ENCODE data around the gene FXR2.

The FXR2 gene

GRCh38 chr17:7587420-7588151 is 27.1 kb downstream of the FXR2 start:
- DNase-seq (ENCODE audit: low spot score) = no peak

GRCh38 chr17:7586673-7587419 is 27.9 kb downstream of the FXR2 start:
- DNase-seq (ENCODE audit: low spot score) = peak; percentile 82

DNA sequence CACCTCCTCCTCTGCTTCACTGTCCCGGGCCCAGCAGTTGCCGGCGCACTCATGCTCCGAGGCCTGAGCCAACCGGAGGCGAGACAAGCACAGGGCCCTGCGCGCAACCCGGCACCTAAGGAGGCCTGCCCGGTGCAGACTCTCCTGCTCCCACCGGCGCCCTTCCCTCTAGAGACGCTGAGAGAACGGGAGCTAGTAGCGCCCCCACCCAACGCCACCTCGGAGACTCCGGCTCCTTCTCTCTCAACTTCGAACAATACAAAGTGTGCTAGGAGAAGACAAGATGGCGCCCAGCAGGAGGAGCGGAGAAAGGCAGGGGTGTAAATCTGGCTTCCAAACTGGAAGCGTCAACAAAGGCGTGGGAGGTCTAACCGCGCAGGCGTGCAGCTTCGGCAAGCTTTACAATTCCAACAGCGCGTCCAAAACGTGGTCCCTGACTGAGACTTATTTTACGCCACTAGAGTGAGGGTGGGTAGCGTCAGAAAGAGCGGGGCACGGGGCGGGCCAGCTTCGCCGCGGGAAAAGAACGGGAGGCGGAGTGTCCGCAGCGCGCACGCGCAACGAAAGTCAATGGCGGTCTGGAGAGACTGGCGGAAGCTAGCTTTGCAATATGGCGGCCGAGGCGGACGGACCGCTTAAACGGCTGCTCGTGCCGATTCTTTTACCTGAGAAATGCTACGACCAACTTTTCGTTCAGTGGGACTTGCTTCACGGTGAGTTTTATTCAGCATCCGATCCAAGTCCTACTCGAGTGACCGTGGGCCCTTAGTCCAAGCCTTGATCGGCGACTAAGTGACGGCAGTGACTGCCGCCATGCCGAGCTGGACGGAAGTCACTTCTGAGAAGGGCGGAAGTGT is 31.2 kb downstream of the FXR2 start, which contains the start of gene MPDU1:
Gene MPDU1 (plus strand): TSS at position 600 of the 857 bp plus-strand sequence. CDS start 11 bp downstream, at position 611.
- DNase-seq (ENCODE audit: low spot score) = peak; percentile 88

DNA sequence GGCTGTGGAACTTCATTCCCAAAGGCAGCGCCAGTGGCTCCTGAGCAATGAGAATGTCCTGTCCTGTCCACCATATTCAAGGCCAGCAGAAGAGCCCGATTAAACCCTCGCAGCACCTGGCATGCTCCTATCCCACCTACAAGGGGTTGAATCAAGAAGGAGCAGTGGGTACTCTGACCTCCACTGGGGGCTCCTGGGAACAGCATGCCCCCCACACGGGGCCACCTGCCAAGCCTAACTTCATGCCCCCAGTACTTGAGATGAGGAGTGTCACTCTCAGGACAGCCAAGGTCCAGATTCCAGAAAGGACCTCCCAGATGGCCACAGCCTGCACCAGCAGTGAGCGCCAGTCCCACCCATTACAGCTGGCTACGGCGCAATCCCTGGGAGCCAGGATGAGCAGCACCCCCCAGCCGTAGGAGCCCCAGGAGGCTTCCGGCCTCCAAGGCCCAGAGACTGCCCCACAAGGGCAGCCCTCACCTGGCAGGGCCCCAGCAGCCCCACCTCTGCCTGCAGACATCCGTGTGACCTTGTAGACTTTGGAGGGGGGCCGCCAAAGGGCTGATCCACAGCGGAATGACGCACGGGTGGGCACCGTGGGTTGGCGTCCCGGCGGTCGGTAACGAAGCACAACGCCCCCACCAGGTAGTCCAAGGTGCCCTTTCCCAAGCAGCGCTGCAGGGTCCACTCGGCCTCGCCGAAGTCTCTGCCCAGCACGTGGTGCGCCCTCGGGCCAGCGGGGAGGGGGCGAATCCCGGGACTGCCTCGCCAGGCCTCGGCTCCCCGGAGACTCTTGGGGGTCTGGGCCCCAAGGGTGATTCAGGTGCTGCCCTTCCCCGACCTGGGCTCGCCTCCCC is 32.1 kb downstream of the FXR2 start:
- no peak for DNase-seq (ENCODE audit: low spot score)

- DNase-seq (ENCODE audit: low spot score) = no peak
Observed at GRCh38 chr17:7580604-7581575, 33.8 kb downstream of the FXR2 start.

DNA sequence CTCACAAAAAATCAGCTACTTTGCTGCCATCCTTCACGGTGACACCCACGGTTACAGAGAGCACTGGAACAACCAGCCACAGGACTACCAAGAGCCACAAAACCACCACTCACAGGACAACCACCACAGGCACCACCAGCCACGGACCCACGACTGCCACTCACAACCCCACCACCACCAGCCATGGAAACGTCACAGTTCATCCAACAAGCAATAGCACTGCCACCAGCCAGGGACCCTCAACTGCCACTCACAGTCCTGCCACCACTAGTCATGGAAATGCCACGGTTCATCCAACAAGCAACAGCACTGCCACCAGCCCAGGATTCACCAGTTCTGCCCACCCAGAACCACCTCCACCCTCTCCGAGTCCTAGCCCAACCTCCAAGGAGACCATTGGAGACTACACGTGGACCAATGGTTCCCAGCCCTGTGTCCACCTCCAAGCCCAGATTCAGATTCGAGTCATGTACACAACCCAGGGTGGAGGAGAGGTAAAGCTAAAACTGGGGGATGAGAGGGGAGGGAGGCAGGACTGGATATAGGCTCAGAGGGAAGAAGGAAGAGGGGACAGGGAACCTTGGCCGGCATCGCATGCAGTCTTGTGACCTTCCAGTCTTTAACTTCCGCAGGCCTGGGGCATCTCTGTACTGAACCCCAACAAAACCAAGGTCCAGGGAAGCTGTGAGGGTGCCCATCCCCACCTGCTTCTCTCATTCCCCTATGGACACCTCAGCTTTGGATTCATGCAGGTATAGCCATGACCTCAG is 34.7 kb downstream of the FXR2 start:
- DNase-seq (ENCODE audit: low spot score) = no peak

DNA sequence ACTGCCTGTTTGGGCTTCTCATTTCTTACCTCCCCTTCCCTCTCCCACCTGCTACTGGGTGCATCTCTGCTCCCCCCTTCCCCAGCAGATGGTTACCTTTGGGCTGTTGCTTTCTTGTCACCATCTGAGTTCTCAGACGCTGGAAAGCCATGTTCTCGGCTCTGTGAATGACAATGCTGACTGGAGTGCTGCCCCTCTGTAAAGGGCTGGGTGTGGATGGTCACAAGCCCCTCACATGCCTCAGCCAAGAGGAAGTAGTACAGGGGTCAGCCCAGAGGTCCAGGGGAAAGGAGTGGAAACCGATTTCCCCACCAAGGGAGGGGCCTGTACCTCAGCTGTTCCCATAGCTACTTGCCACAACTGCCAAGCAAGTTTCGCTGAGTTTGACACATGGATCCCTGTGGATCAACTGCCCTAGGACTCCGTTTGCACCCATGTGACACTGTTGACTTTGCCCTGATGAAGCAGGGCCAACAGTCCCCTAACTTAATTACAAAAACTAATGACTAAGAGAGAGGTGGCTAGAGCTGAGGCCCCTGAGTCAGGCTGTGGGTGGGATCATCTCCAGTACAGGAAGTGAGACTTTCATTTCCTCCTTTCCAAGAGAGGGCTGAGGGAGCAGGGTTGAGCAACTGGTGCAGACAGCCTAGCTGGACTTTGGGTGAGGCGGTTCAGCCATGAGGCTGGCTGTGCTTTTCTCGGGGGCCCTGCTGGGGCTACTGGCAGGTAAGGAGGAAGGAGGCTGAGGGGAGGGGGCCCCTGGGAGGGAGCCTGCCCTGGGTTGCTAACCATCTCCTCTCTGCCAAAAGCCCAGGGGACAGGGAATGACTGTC is 35.5 kb downstream of the FXR2 start, which contains the start of gene CD68:
Gene CD68 (plus strand): TSS at position 638 of the 833 bp plus-strand sequence. CDS start 40 bp downstream, at position 678.
- DNase-seq (ENCODE audit: low spot score) = peak; percentile 86

DNA sequence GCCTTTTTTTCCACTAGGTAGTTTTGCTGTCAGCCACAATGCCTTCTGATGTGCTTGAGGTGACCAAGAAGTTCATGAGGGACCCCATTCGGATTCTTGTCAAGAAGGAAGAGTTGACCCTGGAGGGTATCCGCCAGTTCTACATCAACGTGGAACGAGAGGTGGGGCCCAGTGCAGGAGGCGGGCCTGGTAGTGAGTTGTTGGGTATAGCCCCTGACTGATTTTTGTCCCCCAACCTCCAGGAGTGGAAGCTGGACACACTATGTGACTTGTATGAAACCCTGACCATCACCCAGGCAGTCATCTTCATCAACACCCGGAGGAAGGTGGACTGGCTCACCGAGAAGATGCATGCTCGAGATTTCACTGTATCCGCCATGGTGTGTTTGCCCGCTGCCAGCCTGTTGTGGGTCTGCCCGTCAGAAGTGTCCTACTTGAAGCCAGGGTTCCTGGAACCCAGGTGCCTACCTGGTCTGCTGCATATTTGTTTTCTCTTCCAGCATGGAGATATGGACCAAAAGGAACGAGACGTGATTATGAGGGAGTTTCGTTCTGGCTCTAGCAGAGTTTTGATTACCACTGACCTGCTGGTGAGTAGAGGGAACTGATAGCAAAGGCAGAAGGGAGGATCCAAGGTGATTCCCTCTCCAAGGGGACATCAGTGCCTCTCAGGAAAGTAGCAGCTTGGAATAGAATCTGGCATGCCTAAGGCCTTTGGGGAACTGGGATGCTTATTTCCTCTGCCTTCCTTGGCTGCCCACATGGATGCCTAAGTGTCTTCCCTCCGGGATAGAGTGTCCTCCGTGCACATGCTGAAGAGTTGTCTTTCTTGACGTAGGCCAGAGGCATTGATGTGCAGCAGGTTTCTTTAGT is 37.1 kb downstream of the FXR2 start:
- DNase-seq (ENCODE audit: low spot score) = no peak

- DNase-seq (ENCODE audit: low spot score) = no peak
Observed at GRCh38 chr17:7576432-7576937, 38.2 kb downstream of the FXR2 start.

- no peak for DNase-seq (ENCODE audit: low spot score)
Observed at GRCh38 chr17:7575959-7576358, 38.7 kb downstream of the FXR2 start.

DNA sequence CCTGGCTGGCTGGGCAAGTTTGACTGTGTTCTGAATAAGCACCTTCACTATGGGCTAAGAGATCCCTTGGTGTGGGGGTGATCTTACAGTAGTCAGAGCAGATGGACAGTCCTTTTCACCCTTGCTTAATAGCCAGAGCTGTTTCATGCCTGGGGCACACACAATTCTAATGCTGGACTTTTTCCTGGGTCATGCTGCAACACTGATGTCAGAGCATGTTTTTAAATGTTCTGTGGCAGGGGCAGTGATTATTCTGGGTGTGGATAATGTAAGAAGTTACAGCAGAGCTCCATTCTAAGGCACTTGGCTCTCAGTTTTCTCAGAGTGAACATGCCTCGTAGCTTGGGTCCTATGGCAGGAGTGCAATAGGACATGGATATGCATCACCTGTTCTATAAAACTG is 39.2 kb downstream of the FXR2 start:
- no peak for DNase-seq (ENCODE audit: low spot score)

- DNase-seq (ENCODE audit: low spot score) = no peak
Observed at GRCh38 chr17:7574176-7574953, 40.3 kb downstream of the FXR2 start.

DNA sequence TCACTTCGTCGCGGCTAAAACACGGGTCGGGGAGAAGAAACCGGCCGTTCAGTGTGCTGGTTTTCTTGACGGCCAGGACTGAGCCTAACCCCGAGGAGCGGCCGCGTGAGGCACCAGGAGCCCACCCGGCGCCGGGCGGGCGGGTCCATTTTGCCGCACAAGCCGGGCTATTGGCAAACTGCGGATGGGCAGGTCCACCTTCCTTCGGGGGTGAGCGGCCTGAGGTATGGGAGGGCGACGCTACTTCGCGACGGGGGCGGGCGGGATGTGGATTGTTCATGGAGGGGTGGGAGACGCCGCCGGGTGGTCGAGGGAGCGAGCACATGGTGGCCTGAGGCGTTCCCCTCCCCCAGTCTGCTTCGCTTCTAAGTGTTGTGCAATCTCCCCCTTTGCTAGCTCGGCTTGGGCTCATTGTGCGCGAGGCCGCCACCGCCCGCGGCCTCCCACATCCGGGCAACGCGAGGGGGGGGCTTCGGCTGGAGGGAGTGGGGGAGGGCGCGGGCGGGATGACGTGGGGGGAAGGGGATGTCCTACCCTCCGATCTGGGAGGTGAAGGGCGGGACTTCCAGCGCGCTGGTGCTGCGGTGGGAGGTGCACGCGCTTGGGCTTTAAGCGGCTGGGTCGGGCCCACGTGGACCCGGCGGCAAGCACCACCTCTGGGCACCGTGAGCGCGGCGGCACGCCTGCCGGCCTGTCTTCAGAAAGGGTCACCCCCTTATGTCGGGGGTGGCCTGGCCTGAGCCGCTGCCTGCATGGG is 41.2 kb downstream of the FXR2 start:
- DNase-seq (ENCODE audit: low spot score) = peak; percentile 80

- DNase-seq (ENCODE audit: low spot score) = peak; percentile 94
Observed at GRCh38 chr17:7572588-7573323, 41.9 kb downstream of the FXR2 start.

DNA sequence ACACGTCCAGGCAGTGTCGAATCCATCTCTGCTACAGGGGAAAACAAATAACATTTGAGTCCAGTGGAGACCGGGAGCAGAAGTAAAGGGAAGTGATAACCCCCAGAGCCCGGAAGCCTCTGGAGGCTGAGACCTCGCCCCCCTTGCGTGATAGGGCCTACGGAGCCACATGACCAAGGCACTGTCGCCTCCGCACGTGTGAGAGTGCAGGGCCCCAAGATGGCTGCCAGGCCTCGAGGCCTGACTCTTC is 42.4 kb downstream of the FXR2 start:
- no peak for DNase-seq (ENCODE audit: low spot score)
